GM12878 (cell line): Measurements from ENCODE around the gene NECAB2. TPM values are rescaled to one million over a fixed set of nuclear protein-coding genes. Genes with fewer than 3 reads are reported as not detected.

ENCODE experiments used
- ATAC-seq: fragments of 200-7000 bp; cut with Tn5 transposase; 3 replicates; pipeline ENCODE4 v1.9.1; 2020; ENCODE audit warnings: mild to moderate bottlenecking, moderate library complexity
- BruUV-seq: library from RNA; stranded (reverse); fragments of 400-500 nt; replicated peaks from 2 replicates; lab custom pipeline; 2021; lab: Mats Ljungman, UMichigan
- CTCF ChIA-PET: fragments of 300-600 bp; sonication (Branson Sonifier 250); formaldehyde crosslinking; extraction: SDS; loops from one replicate; lab custom pipeline; 2021; ENCODE audit warnings: inconsistent platforms; lab: Yijun Ruan, JAX
- POLR2A ChIA-PET: fragments of 350-600 bp; formaldehyde crosslinking; extraction: SDS; loops from one replicate; lab custom pipeline; 2021; ENCODE audit warnings: inconsistent platforms; lab: Charles Lee
- RAD21 ChIA-PET: fragments of 300-600 bp; sonication (Branson Sonifier 250); formaldehyde crosslinking; loops from one replicate; lab custom pipeline; 2023; ENCODE audit warnings: antibody characterized with exemption; ENCODE audit not compliant: unreplicated experiment; lab: Charles Lee
- SMC1A ChIA-PET: fragments of 300-600 bp; sonication (Branson Sonifier 250); formaldehyde crosslinking; loops from one replicate; lab custom pipeline; 2023; ENCODE audit not compliant: unreplicated experiment, uncharacterized antibody; lab: Charles Lee
- DNase-seq: peaks from one replicate; pipeline ENCODE4 v3.0.0-alpha.2; 2011; ENCODE audit warnings: low read depth, low spot score
- FAIRE-seq: peaks from 3 replicates; lab custom pipeline; 2011; peaks lifted over from hg19 to GRCh38; lab: Jason Lieb, UNC
- H2AFZ ChIP-seq: 2 replicates; pipeline ENCODE4 v1.6.0; 2011; ENCODE audit warnings: low read depth, low read length, control low read depth; ENCODE audit not compliant: control insufficient read depth
- H3K27ac ChIP-seq: 2 replicates; pipeline ENCODE4 v1.5.1; 2011; ENCODE audit warnings: control low read depth; ENCODE audit not compliant: control insufficient read depth, insufficient read depth
- H3K27me3 ChIP-seq, 2 experiments: replicated peaks in 1 of 2; 2 replicates each; pipeline versions ENCODE4 v1.6.0 to v1.6.1; 2011; ENCODE audit warnings: low read length in 1 of 2; ENCODE audit not compliant: control insufficient read depth in 2 of 2, insufficient read depth in 2 of 2
- H3K36me3 ChIP-seq, 2 experiments: 2 replicates each; pipeline ENCODE4 v1.5.1; 2011; ENCODE audit warnings: low read length in 1 of 2; ENCODE audit not compliant: control insufficient read depth in 2 of 2, insufficient read depth in 2 of 2
- H3K4me1 ChIP-seq: 2 replicates; pipeline ENCODE4 v1.6.1; 2011; ENCODE audit warnings: mild to moderate bottlenecking, low read length, moderate library complexity, mixed read lengths; ENCODE audit not compliant: control insufficient read depth, insufficient read depth
- H3K4me2 ChIP-seq: 2 replicates; pipeline ENCODE4 v1.6.0; 2011; ENCODE audit warnings: control low read depth; ENCODE audit not compliant: control insufficient read depth, insufficient read depth
- H3K4me3 ChIP-seq: fragments of 200-600 bp; sonication (generic); 2 replicates; pipeline ENCODE4 v1.5.1; 2016
- H3K79me2 ChIP-seq: 2 replicates; pipeline ENCODE4 v1.6.0; 2011; ENCODE audit warnings: low read length; ENCODE audit not compliant: control insufficient read depth, insufficient read depth
- H3K9ac ChIP-seq: 2 replicates; pipeline ENCODE4 v1.8.0; 2011; ENCODE audit warnings: low read length, control low read depth, mixed read lengths; ENCODE audit not compliant: control insufficient read depth, insufficient read depth
- H3K9me3 ChIP-seq: replicated peaks from 3 replicates; pipeline ENCODE4 v1.5.1; 2011; ENCODE audit warnings: mild to moderate bottlenecking, low read length; ENCODE audit not compliant: control insufficient read depth, insufficient read depth
- H4K20me1 ChIP-seq: 2 replicates; pipeline ENCODE4 v1.6.0; 2011; ENCODE audit not compliant: control insufficient read depth, insufficient read depth
- CBFB ChIP-seq: IDR thresholded peaks from 2 replicates; pipeline ENCODE4 v1.6.1; 2016; ENCODE audit warnings: antibody characterized with exemption, low read depth
- GATAD2B ChIP-seq: fragments of 450-650 bp; conservative IDR thresholded peaks from 2 replicates; pipeline ENCODE4 v1.6.1; 2017; ENCODE audit warnings: low read depth, mild to moderate bottlenecking, moderate library complexity
- KLF5 ChIP-seq: fragments of 450-650 bp; IDR thresholded peaks from 2 replicates; pipeline ENCODE4 v1.6.1; 2014; ENCODE audit warnings: mild to moderate bottlenecking; ENCODE audit not compliant: partially characterized antibody
- LARP7 ChIP-seq: fragments of 450-650 bp; IDR thresholded peaks from 2 replicates; pipeline ENCODE4 v1.6.1; 2017; ENCODE audit warnings: mild to moderate bottlenecking
- MXI1 ChIP-seq: fragments of 150-350 bp; IDR thresholded peaks from 2 replicates; pipeline ENCODE4 v1.6.1; 2011; ENCODE audit warnings: low read depth, mild to moderate bottlenecking, inconsistent platforms, low read length, improper control_type of control experiment
- PAX8 ChIP-seq: fragments of 450-650 bp; IDR thresholded peaks from 2 replicates; pipeline ENCODE4 v1.6.1; 2017; ENCODE audit warnings: mild to moderate bottlenecking, moderate library complexity
- POLR2A ChIP-seq: IDR thresholded peaks from 2 replicates; pipeline ENCODE4 v1.6.1; 2011; ENCODE audit warnings: low read depth, mild to moderate bottlenecking, low read length
- RAD21 ChIP-seq: IDR thresholded peaks from 2 replicates; pipeline ENCODE4 v1.6.1; 2011; ENCODE audit warnings: mild to moderate bottlenecking, low read depth, low read length, moderate library complexity; ENCODE audit not compliant: insufficient read depth
- RAD51 ChIP-seq: fragments of 450-650 bp; IDR thresholded peaks from 2 replicates; pipeline ENCODE4 v1.6.1; 2016; ENCODE audit warnings: moderate library complexity, mild to moderate bottlenecking, inconsistent platforms
- SIX5 ChIP-seq: IDR thresholded peaks from 2 replicates; pipeline ENCODE4 v1.6.1; 2011; ENCODE audit warnings: mild to moderate bottlenecking, low read depth, low read length, moderate library complexity; ENCODE audit not compliant: severe bottlenecking
- USF1 ChIP-seq: IDR thresholded peaks from 2 replicates; pipeline ENCODE4 v1.6.1; 2011; ENCODE audit warnings: borderline replicate concordance, low read depth, mild to moderate bottlenecking, moderate library complexity, mixed read lengths, low read length; ENCODE audit not compliant: insufficient read depth; ENCODE audit errors: extremely low read length
- ZNF687 ChIP-seq: fragments of 450-650 bp; IDR thresholded peaks from 2 replicates; pipeline ENCODE4 v1.6.1; 2017; ENCODE audit warnings: mild to moderate bottlenecking, moderate library complexity
- WGBS: methylation state at CpG from one replicate; pipeline ENCODE4 v1.1.6; 2016; ENCODE audit warnings: low lambda C conversion rate; ENCODE audit not compliant: insufficient replicate concordance, insufficient coverage; ENCODE audit errors: missing lambda C conversion rate; 5-methylcytosine and 5-hydroxymethylcytosine counted together
- in situ Hi-C: fragments of 300-500 bp; cut with MboI; formaldehyde crosslinking; loops from 9 replicates; pipeline ENCODE4 v1.14.3; 2018; ENCODE audit warnings: mixed read lengths
- intact Hi-C: fragments of 100-400 bp; cut with micrococcal nuclease; formaldehyde crosslinking; loops from one replicate; pipeline ENCODE4 v1.14.2; 2022; ENCODE audit not compliant: unreplicated experiment
- polyA plus RNA-seq, 11 experiments: library from polyadenylated mRNA; depleted of rRNA in 4 of 11; unstranded in 6 of 11; stranded (reverse) in 5 of 11; fragments of >200 nt; fragmentation: Nextera tagmentation in 4 of 11; fragmentation: Illumina TruSeq in 1 of 11; extraction: Ambion mirVana in 4 of 11; extraction: Trizol in 1 of 11; gene quantifications; 1 replicate in 1 of 11; 2 replicates in 10 of 11; pipeline versions ENCODE4 v1.2.1 to v1.2.3, GENCODE V29; 2011 to 2016; ENCODE audit warnings: inconsistent platforms in 2 of 11, missing spikeins in 2 of 11, low read depth in 1 of 11
- total RNA-seq, 4 experiments: library from RNA; depleted of rRNA in 3 of 4; stranded (reverse); fragments of >200 nt in 3 of 4; fragmentation: Illumina TruSeq in 1 of 4; extraction: Trizol in 1 of 4; gene quantifications; 2 replicates each; pipeline versions ENCODE4 v1.2.1 to v1.2.3, GENCODE V29; 2013 to 2021

NECAB2 gene
- total and polyA plus RNA-seq, 10 of the 15 experiments (the other 5 are each of a cell fraction or from before 2014, with no cell fraction given): not detected

- TF ChIP-seq USF1: no peak
- no peak for TF ChIP-seq RAD21
These were observed 24.6 kb downstream of the NECAB2 start (continued) for GRCh38 chr16:83992624-83993023.

- DNase-seq (no peak), FAIRE-seq (no peak), ATAC-seq (no peak)
- no peak overlapping the region for H2AFZ ChIP-seq
- no peak overlapping the region for H3K9ac ChIP-seq
- no peaks in the 10 kb centered on the region for H3K79me2 ChIP-seq
- no peaks in the 10 kb centered on the region for H3K4me1 ChIP-seq
- no peaks in the 10 kb centered on the region for H3K9me3 ChIP-seq
- H3K4me2 ChIP-seq: no peak overlapping the region
- no peaks in the 10 kb centered on the region; a peak in 1 of 4 replicates for H3K27me3 ChIP-seq
- no peak overlapping the region for H3K4me3 ChIP-seq
- TF ChIP-seq MXI1 (no peak), RAD51 (no peak), ZNF687 (no peak), KLF5 (no peak), PAX8 (no peak), POLR2A (no peak), GATAD2B (no peak), LARP7 (no peak), SIX5 (no peak), CBFB (no peak)
- H4K20me1 ChIP-seq: no peaks in the 10 kb centered on the region
- RAD21 ChIA-PET: no interaction called here
- WGBS: 16% methylated on average over 8 of the region's 8 CpGs
- intact Hi-C loops: no loop called here
- in situ Hi-C loops: no loop called here
- SMC1A ChIA-PET: no interaction called here
- CTCF ChIA-PET: interaction anchor here (1.3 kb wide), 1 partner anchor 12 kb away, joined by 3 read pairs; no protein-coding TSS in a partner anchor
- no peak overlapping the region for H3K27ac ChIP-seq
- no TSS peak for BruUV-seq
- no peaks in the 10 kb centered on the region for H3K36me3 ChIP-seq
- POLR2A ChIA-PET: no interaction called here
These were observed 26.0 kb downstream of the NECAB2 start for GRCh38 chr16:83994087-83994486.
